HepG2 (cell line): ENCODE data around the gene RRP36. TPM values are rescaled to one million over a fixed set of nuclear protein-coding genes. Genes with fewer than 3 reads are reported as not detected.
A peak's percentile ranks its signal among the peaks of the same experiment; 100 is the strongest.

Source experiments
- CBX1 ChIP-seq: IDR thresholded peaks from one replicate; pipeline ENCODE4 v1.6.1; 2016; ENCODE audit warnings: antibody characterized with exemption, low read depth
- CC2D1A ChIP-seq: sonication (generic); formaldehyde crosslinking; IDR thresholded peaks from 2 replicates; pipeline ENCODE4 v1.8.1; 2023; ENCODE audit warnings: mild to moderate bottlenecking, missing genetic modification reagents
- ELK4 ChIP-seq: sonication (generic); formaldehyde crosslinking; IDR thresholded peaks from 2 replicates; pipeline ENCODE4 v1.9.0; 2021; ENCODE audit warnings: missing genetic modification reagents, borderline replicate concordance
- EZH2 ChIP-seq: conservative IDR thresholded peaks from 2 replicates; pipeline ENCODE4 v1.6.1; 2012; ENCODE audit warnings: mild to moderate bottlenecking, low read depth, low read length, moderate library complexity
- HINFP ChIP-seq: sonication (generic); formaldehyde crosslinking; IDR thresholded peaks from 2 replicates; pipeline ENCODE4 v1.4.0; 2020; ENCODE audit warnings: low read depth, mild to moderate bottlenecking, missing genetic modification reagents
- IKZF4 ChIP-seq: sonication (generic); formaldehyde crosslinking; IDR thresholded peaks from 2 replicates; pipeline ENCODE4 v1.5.1; 2020; ENCODE audit warnings: borderline replicate concordance, mild to moderate bottlenecking, low read depth, missing genetic modification reagents; ENCODE audit errors: not compliant biosample characterization
- JDP2 ChIP-seq: sonication (generic); formaldehyde crosslinking; IDR thresholded peaks from 2 replicates; pipeline ENCODE4 v1.8.1; 2022; ENCODE audit warnings: missing genetic modification reagents, borderline replicate concordance
- KDM5A ChIP-seq: fragments of 200-600 bp; sonication (generic); IDR thresholded peaks from 2 replicates; pipeline ENCODE4 v1.7.0; 2018; ENCODE audit warnings: antibody characterized with exemption, mild to moderate bottlenecking, low read length, borderline replicate concordance
- MYNN ChIP-seq: sonication (generic); formaldehyde crosslinking; IDR thresholded peaks from 2 replicates; pipeline ENCODE4 v1.4.0; 2020; ENCODE audit warnings: mild to moderate bottlenecking, low read depth, missing genetic modification reagents
- NBN ChIP-seq: fragments of 450-650 bp; conservative IDR thresholded peaks from 2 replicates; pipeline ENCODE4 v1.6.1; 2017
- NCOA5 ChIP-seq: sonication (generic); formaldehyde crosslinking; IDR thresholded peaks from 2 replicates; pipeline ENCODE4 v1.4.0; 2020; ENCODE audit warnings: missing genetic modification reagents
- NFE2 ChIP-seq: sonication (generic); formaldehyde crosslinking; IDR thresholded peaks from 2 replicates; pipeline ENCODE4 v1.4.0; 2020; ENCODE audit warnings: missing genetic modification reagents
- PAF1 ChIP-seq: IDR thresholded peaks from 2 replicates; pipeline ENCODE4 v1.6.1; 2016; ENCODE audit warnings: missing genetic modification reagents, missing compliant biosample characterization
- POGZ ChIP-seq: sonication (generic); formaldehyde crosslinking; IDR thresholded peaks from 2 replicates; pipeline ENCODE4 v1.4.0; 2020; ENCODE audit warnings: mild to moderate bottlenecking, missing genetic modification reagents
- RELA ChIP-seq: sonication (generic); formaldehyde crosslinking; IDR thresholded peaks from 2 replicates; pipeline ENCODE4 v1.4.0; 2020; ENCODE audit warnings: missing genetic modification reagents
- SIN3A ChIP-seq: IDR thresholded peaks from 2 replicates; pipeline ENCODE4 v1.6.1; 2011; ENCODE audit warnings: low read depth, mild to moderate bottlenecking, control low read depth, low read length, borderline replicate concordance
- TERF1 ChIP-seq: sonication (generic); formaldehyde crosslinking; IDR thresholded peaks from 2 replicates; pipeline ENCODE4 v1.8.0; 2022; ENCODE audit warnings: mild to moderate bottlenecking, missing genetic modification reagents, moderate library complexity
- ZBTB3 ChIP-seq: sonication (generic); formaldehyde crosslinking; IDR thresholded peaks from 2 replicates; pipeline ENCODE4 v1.4.0; 2020; ENCODE audit warnings: low read depth, mild to moderate bottlenecking, moderate library complexity, missing genetic modification reagents, borderline replicate concordance
- ZNF33B ChIP-seq: sonication (generic); formaldehyde crosslinking; IDR thresholded peaks from 2 replicates; pipeline ENCODE4 v1.5.1; 2020; ENCODE audit warnings: mild to moderate bottlenecking, missing genetic modification reagents
- ZNF607 ChIP-seq: sonication (generic); formaldehyde crosslinking; IDR thresholded peaks from 2 replicates; pipeline ENCODE4 v1.5.1; 2020; ENCODE audit warnings: missing genetic modification reagents, mild to moderate bottlenecking, borderline replicate concordance
- ZNF629 ChIP-seq: sonication (generic); formaldehyde crosslinking; conservative IDR thresholded peaks from 2 replicates; pipeline ENCODE4 v1.5.0; 2020; ENCODE audit warnings: missing genetic modification reagents
- ZNF780A ChIP-seq: sonication (generic); formaldehyde crosslinking; IDR thresholded peaks from 2 replicates; pipeline ENCODE4 v1.8.0; 2022; ENCODE audit warnings: mild to moderate bottlenecking, missing genetic modification reagents, moderate library complexity
- ZSCAN12 ChIP-seq: sonication (generic); formaldehyde crosslinking; IDR thresholded peaks from 2 replicates; pipeline ENCODE4 v1.9.0; 2021; ENCODE audit warnings: mild to moderate bottlenecking, missing genetic modification reagents
- ZSCAN20 ChIP-seq: sonication (generic); formaldehyde crosslinking; IDR thresholded peaks from 2 replicates; pipeline ENCODE4 v1.4.0; 2020; ENCODE audit warnings: missing genetic modification reagents, mild to moderate bottlenecking, borderline replicate concordance
- ZUFSP ChIP-seq: sonication (generic); formaldehyde crosslinking; IDR thresholded peaks from 2 replicates; pipeline ENCODE4 v1.9.0; 2021; ENCODE audit warnings: missing genetic modification reagents, mild to moderate bottlenecking, borderline replicate concordance
- polyA plus RNA-seq, 8 experiments: library from polyadenylated mRNA; depleted of rRNA in 3 of 8; stranded (reverse) in 7 of 8; unstranded in 1 of 8; fragments of >200 nt; fragmentation: Illumina TruSeq in 4 of 8; extraction: Trizol in 4 of 8; gene quantifications; 2 replicates each; pipeline versions ENCODE4 v1.2.1 to v1.2.3, GENCODE V29; 2011 to 2016; ENCODE audit warnings: low read depth in 4 of 8, missing spikeins in 1 of 8, mixed read lengths in 1 of 8; ENCODE audit not compliant: insufficient read depth in 1 of 8
- total RNA-seq, 5 experiments: library from RNA; depleted of rRNA; stranded (reverse); fragments of >200 nt; fragmentation: Illumina TruSeq; extraction: Trizol; gene quantifications; 2 replicates each; pipeline ENCODE4 v1.2.3, GENCODE V29; 2016; ENCODE audit warnings: low read depth in 1 of 5
- TF ChIP-seq, protein P1 (sequence below): sonication (generic); formaldehyde crosslinking; IDR thresholded peaks from 2 replicates; pipeline ENCODE4 v1.8.0; 2022; ENCODE audit warnings: missing genetic modification reagents, low read depth, mild to moderate bottlenecking, borderline replicate concordance

The RRP36 gene
- total and polyA plus RNA-seq, 2 of the 13 experiments (the other 11 are each of a cell fraction or from before 2014, with no cell fraction given), result 29.5 to 144 TPM

- TF ChIP-seq SIN3A, result 0 out of 2 replicates have a peak, but pooled peaks have one; percentile 35
- TF ChIP-seq CBX1, result no peak
- TF ChIP-seq JDP2 (CRISPR knock-in tag), result no peak
- 0 out of 2 replicates have a peak, but pooled peaks have one; percentile 86 for TF ChIP-seq ZSCAN12 (CRISPR knock-in tag)
- TF ChIP-seq ZNF607 (CRISPR knock-in tag), result no peak
- TF ChIP-seq ZNF780A (CRISPR knock-in tag), result no peak
- TF ChIP-seq, protein P1, sequence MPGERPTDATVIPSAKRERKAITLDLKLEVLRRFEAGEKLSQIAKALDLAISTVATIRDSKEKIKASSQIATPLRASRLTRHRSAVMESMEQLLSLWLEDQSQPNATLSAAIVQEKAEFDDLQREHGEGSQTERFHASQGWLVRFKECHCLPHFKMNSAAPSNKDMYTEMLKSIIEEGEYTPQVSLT (CRISPR knock-in tag), result no peak
- TF ChIP-seq HINFP (CRISPR knock-in tag), result 0 out of 2 replicates have a peak, but pooled peaks have one; percentile 12
- TF ChIP-seq ZNF33B, result no peak
- no peak for TF ChIP-seq IKZF4 (CRISPR knock-in tag)
- TF ChIP-seq TERF1 (CRISPR knock-in tag), result no peak
- no peak for TF ChIP-seq MYNN (CRISPR knock-in tag)
- no peak for TF ChIP-seq ZNF629 (CRISPR knock-in tag)
- TF ChIP-seq CC2D1A (CRISPR knock-in tag), result no peak
- no peak for TF ChIP-seq NCOA5 (CRISPR knock-in tag)
- TF ChIP-seq PAF1 (CRISPR knock-in tag), result no peak
- no peak for TF ChIP-seq ZUFSP (CRISPR knock-in tag)
- TF ChIP-seq KDM5A, result no peak
- TF ChIP-seq ELK4 (CRISPR knock-in tag), result no peak
- TF ChIP-seq NFE2, result no peak
- TF ChIP-seq POGZ (CRISPR knock-in tag), result no peak
- TF ChIP-seq ZBTB3, result no peak
- TF ChIP-seq RELA (CRISPR knock-in tag), result no peak
- TF ChIP-seq ZSCAN20 (CRISPR knock-in tag), result peak; percentile 80; the same call in 1 of the 2 replicates
- TF ChIP-seq EZH2, result no peak
- TF ChIP-seq NBN, result no peak
Measured at GRCh38 chr6:42978487-42978838, 43.0 kb upstream of the RRP36 start (continued).
